ENCODE data around the gene CMSS1. TPM values are rescaled to one million over a fixed set of nuclear protein-coding genes. Genes with fewer than 3 reads are reported as not detected.

CMSS1 gene
- total and polyA plus RNA-seq, 2 of the 13 experiments (the other 11 are each of a cell fraction or from before 2014, with no cell fraction given) = 6.4 to 48.7 TPM

DNA sequence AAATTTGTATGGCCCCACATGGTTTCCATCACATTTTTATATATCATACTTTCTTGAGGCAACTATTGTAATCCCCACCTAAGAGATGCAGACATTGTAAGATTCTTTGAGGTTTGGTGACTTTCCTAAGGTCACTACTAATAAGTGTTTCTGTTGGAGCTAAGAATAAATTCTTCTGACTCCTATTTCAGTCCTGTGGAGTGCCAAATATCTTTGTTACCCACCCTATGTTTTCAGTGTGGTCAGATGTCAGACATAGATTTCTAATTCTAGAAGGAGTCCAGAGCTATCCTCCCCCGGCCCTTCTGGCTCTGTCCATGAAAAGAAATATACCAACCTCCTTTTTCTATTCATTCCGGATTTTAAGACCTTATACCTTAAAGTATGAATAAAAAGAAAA lies 342.9 kb downstream of the CMSS1 start:
- intact Hi-C loops (cut with micrococcal nuclease; ENCODE audit: unreplicated experiment) = no loop called here
- CTCF ChIA-PET (ENCODE audit: low intra/inter-chr PET ratio, low total read pairs) = no interaction called here
- POLR2A ChIA-PET = no interaction called here

More for the DNA sequence above, 342.9 kb downstream of the CMSS1 start:
- Histone ChIP-seq H3K4me3 (replicated peaks in 1 of 3; ENCODE audit: insufficient read depth in 1 of 3, low read depth in 2 of 3, low read length in 3 of 3) (no peak overlapping the region), H3K27me3 (ENCODE audit: control insufficient read depth in 1 of 2, insufficient read depth in 2 of 2, low read length in 2 of 2) (no peaks in the 10 kb centered on the region), H3K9ac (ENCODE audit: insufficient read depth, low read depth, low read length) (no peak overlapping the region), H2AFZ (ENCODE audit: low read length) (no peak overlapping the region), H4K20me1 (ENCODE audit: insufficient read depth, low read length) (no peaks in the 10 kb centered on the region), H3K4me2 (ENCODE audit: low read depth, low read length) (no peak overlapping the region), H3K36me3 (replicated peaks in 1 of 2; ENCODE audit: control insufficient read depth in 1 of 2, insufficient read depth in 2 of 2, low read length in 2 of 2) (no peaks in the 10 kb centered on the region; a peak in 2 of 5 replicates), H3K9me3 (ENCODE audit: low read length) (peaks cover 6% of the 10 kb centered on the region), H3K79me2 (ENCODE audit: insufficient read depth, low read length) (no peaks in the 10 kb centered on the region), H3K4me1 (ENCODE audit: insufficient read depth, low read length) (no peaks in the 10 kb centered on the region), H3K27ac (ENCODE audit: extremely low read length, insufficient read depth, low read length) (no peak overlapping the region)
- ATAC-seq (no peak), DNase-seq (ENCODE audit: low spot score) (no peak), FAIRE-seq (no peak)
- no TSS peak for BruUV-seq (replicated peaks)
- TF ChIP-seq MED8 (CRISPR knock-in tag; IDR thresholded peaks at IDR 0.05; ENCODE audit: insufficient replicate concordance) (no peak), NFIC (IDR thresholded peaks at IDR 0.05; ENCODE audit: low read length) (no peak), KDM5B (CRISPR knock-in tag; IDR thresholded peaks at IDR 0.05; ENCODE audit: borderline replicate concordance) (no peak), GPN1 (CRISPR knock-in tag; IDR thresholded peaks at IDR 0.05; ENCODE audit: borderline replicate concordance) (no peak), ZFY (CRISPR knock-in tag; IDR thresholded peaks at IDR 0.05) (no peak), ZSCAN31 (CRISPR knock-in tag; IDR thresholded peaks at IDR 0.05; ENCODE audit: low read depth) (no peak), ZNF331 (CRISPR knock-in tag; IDR thresholded peaks at IDR 0.05) (no peak), ZNF577 (CRISPR knock-in tag; IDR thresholded peaks at IDR 0.05; ENCODE audit: borderline replicate concordance, low read depth) (no peak), YEATS4 (CRISPR knock-in tag; IDR thresholded peaks at IDR 0.05; ENCODE audit: borderline replicate concordance) (no peak), MBNL3 (CRISPR knock-in tag; conservative IDR thresholded peaks at IDR 0.05) (no peak), PCBP2 (optimal IDR thresholded peaks at IDR 0.05; ENCODE audit: low read depth, low read length, poor library complexity, severe bottlenecking) (no peak)
- TF ChIP-seq, protein P1, sequence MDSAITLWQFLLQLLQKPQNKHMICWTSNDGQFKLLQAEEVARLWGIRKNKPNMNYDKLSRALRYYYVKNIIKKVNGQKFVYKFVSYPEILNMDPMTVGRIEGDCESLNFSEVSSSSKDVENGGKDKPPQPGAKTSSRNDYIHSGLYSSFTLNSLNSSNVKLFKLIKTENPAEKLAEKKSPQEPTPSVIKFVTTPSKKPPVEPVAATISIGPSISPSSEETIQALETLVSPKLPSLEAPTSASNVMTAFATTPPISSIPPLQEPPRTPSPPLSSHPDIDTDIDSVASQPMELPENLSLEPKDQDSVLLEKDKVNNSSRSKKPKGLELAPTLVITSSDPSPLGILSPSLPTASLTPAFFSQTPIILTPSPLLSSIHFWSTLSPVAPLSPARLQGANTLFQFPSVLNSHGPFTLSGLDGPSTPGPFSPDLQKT (CRISPR knock-in tag; IDR thresholded peaks at IDR 0.05; ENCODE audit: borderline replicate concordance) = no peak
- TF ChIP-seq, protein P2, sequence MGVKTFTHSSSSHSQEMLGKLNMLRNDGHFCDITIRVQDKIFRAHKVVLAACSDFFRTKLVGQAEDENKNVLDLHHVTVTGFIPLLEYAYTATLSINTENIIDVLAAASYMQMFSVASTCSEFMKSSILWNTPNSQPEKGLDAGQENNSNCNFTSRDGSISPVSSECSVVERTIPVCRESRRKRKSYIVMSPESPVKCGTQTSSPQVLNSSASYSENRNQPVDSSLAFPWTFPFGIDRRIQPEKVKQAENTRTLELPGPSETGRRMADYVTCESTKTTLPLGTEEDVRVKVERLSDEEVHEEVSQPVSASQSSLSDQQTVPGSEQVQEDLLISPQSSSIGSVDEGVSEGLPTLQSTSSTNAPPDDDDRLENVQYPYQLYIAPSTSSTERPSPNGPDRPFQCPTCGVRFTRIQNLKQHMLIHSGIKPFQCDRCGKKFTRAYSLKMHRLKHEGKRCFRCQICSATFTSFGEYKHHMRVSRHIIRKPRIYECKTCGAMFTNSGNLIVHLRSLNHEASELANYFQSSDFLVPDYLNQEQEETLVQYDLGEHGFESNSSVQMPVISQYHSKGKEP (CRISPR knock-in tag; IDR thresholded peaks at IDR 0.05) = no peak
- WGBS (ENCODE audit: low lambda C conversion rate) = 92% methylated on average over 2 of the region's 2 CpGs
- in situ Hi-C loops (cut with HindIII; ENCODE audit: extremely low pct_ligation_motif_present, low pct_unique_long_range_greater_than_20kb) = no loop called here

Measured in HepG2 (cell line).